ENCODE measurements around the gene NOL7. TPM values are rescaled to one million over a fixed set of nuclear protein-coding genes. Genes with fewer than 3 reads are reported as not detected.

Gene NOL7
- total and polyA plus RNA-seq, 8 donors: 18.1 to 147 (median 62.6) TPM

GRCh38 chr6:13653296-13653695 is 38.2 kb downstream of the NOL7 start:
- TF ChIP-seq EP300 (IDR thresholded peaks at IDR 0.05): no peak
- no peak for TF ChIP-seq POLR2AphosphoS5 (IDR thresholded peaks at IDR 0.05)
- TF ChIP-seq, protein P1, sequence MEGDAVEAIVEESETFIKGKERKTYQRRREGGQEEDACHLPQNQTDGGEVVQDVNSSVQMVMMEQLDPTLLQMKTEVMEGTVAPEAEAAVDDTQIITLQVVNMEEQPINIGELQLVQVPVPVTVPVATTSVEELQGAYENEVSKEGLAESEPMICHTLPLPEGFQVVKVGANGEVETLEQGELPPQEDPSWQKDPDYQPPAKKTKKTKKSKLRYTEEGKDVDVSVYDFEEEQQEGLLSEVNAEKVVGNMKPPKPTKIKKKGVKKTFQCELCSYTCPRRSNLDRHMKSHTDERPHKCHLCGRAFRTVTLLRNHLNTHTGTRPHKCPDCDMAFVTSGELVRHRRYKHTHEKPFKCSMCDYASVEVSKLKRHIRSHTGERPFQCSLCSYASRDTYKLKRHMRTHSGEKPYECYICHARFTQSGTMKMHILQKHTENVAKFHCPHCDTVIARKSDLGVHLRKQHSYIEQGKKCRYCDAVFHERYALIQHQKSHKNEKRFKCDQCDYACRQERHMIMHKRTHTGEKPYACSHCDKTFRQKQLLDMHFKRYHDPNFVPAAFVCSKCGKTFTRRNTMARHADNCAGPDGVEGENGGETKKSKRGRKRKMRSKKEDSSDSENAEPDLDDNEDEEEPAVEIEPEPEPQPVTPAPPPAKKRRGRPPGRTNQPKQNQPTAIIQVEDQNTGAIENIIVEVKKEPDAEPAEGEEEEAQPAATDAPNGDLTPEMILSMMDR (IDR thresholded peaks at IDR 0.05): no peak
- Histone ChIP-seq H3K36me3 (peaks cover 0 to 27% (median 18%) of the 10 kb centered on the region in 4 donors), H3K4me1 (peaks cover 0 to 28% (median 6%) of the 10 kb centered on the region in 4 donors), H3K27ac (no peak overlapping the region), H3K4me3 (no peak overlapping the region), H3K27me3 (no peaks in the 10 kb centered on the region), H3K9me3 (no peaks in the 10 kb centered on the region)
- 88 to 97% (median 93%) methylated on average over 2 of the region's 2 CpGs for WGBS, 5 donors
- intact Hi-C loops (cut with DNase I; ENCODE audit: low total_unique reads): no loop called here
- DNase-seq: no peak

GRCh38 chr6:13654496-13654895 is 39.4 kb downstream of the NOL7 start:
- Histone ChIP-seq H3K27ac (no peak overlapping the region), H3K9me3 (no peaks in the 10 kb centered on the region), H3K4me1 (peaks cover 0 to 27% (median 12%) of the 10 kb centered on the region in 4 donors), H3K27me3 (no peaks in the 10 kb centered on the region), H3K36me3 (peaks cover 0 to 27% (median 18%) of the 10 kb centered on the region in 4 donors), H3K4me3 (no peak overlapping the region)
- DNase-seq: no peak
- TF ChIP-seq, protein P1 (IDR thresholded peaks at IDR 0.05): no peak
- TF ChIP-seq EP300 (IDR thresholded peaks at IDR 0.05): no peak
- no peak for TF ChIP-seq POLR2AphosphoS5 (IDR thresholded peaks at IDR 0.05)
- TF ChIP-seq POLR2A (IDR thresholded peaks at IDR 0.05): no peak
- intact Hi-C loops (cut with DNase I; ENCODE audit: low total_unique reads): no loop called here

GRCh38 chr6:13655700-13656099 is 40.6 kb downstream of the NOL7 start:
- 67 to 80% (median 76%) methylated on average over 1 of the region's 1 CpG for WGBS, 5 donors
- H3K4me1 ChIP-seq: peaks cover 4 to 39% (median 18%) of the 10 kb centered on the region in 4 donors
- H3K27me3 ChIP-seq: no peaks in the 10 kb centered on the region
- DNase-seq: no peak
- TF ChIP-seq EP300 (IDR thresholded peaks at IDR 0.05): no peak
- no peak for TF ChIP-seq POLR2A (IDR thresholded peaks at IDR 0.05)
- TF ChIP-seq, protein P1 (IDR thresholded peaks at IDR 0.05): no peak
- no peak for TF ChIP-seq POLR2AphosphoS5 (IDR thresholded peaks at IDR 0.05)
- no peak overlapping the region for H3K27ac ChIP-seq
- no peaks in the 10 kb centered on the region for H3K9me3 ChIP-seq
- peaks cover 0 to 22% (median 11%) of the 10 kb centered on the region in 4 donors for H3K36me3 ChIP-seq
- intact Hi-C loops (cut with DNase I; ENCODE audit: low total_unique reads): no loop called here
- no peak overlapping the region for H3K4me3 ChIP-seq

DNA sequence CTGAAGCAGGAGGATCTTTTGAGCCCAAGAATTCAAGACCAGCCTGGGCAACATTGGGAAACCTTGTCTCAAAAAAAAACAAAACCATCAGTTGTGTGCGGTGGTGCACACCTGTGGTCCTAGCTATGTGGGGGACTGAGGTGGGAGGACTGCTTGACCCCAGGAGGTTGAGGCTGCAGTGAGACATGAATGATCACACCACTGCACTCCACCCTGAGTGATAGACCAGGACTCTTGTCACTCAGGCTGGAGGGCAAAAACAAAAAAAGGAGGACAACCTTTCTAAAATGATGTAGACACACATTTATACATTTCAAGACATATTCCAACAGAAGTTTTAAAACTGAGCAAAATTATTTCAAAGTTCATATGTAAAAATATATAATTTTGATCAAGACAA is 45.1 kb downstream of the NOL7 start:
- H3K9me3 ChIP-seq: no peaks in the 10 kb centered on the region
- no peaks in the 10 kb centered on the region for H3K27me3 ChIP-seq
- H3K4me1 ChIP-seq: peaks cover 8 to 73% (median 44%) of the 10 kb centered on the region in 4 donors
- no peak overlapping the region for H3K4me3 ChIP-seq
- H3K27ac ChIP-seq: no peak overlapping the region
- TF ChIP-seq POLR2AphosphoS5 (IDR thresholded peaks at IDR 0.05): no peak
- TF ChIP-seq, protein P1 (IDR thresholded peaks at IDR 0.05): no peak
- no peak for TF ChIP-seq POLR2A (IDR thresholded peaks at IDR 0.05)
- no peak for TF ChIP-seq EP300 (IDR thresholded peaks at IDR 0.05)
- no peak for DNase-seq
- WGBS, 5 donors: 95 to 100% (median 97%) methylated on average over 1 of the region's 1 CpG
- H3K36me3 ChIP-seq: no peaks in the 10 kb centered on the region
- intact Hi-C loops (cut with DNase I; ENCODE audit: low total_unique reads): no loop called here

Measured in stomach (tissue), 9 donors.